Ovary (tissue), 9 donors: ENCODE measurements around the gene DEPDC1B. TPM values are rescaled to one million over a fixed set of nuclear protein-coding genes. Genes with fewer than 3 reads are reported as not detected.

Experiments used
- DNase-seq, 5 donors: peaks; one replicate each; pipeline ENCODE4 v3.0.0-alpha.2; 2019 to 2020
- H3K27ac ChIP-seq, 2 donors: fragments of 200-600 bp; one replicate each; pipeline versions ENCODE4 v1.5.1 to v1.8.0; 2019 to 2022
- H3K27me3 ChIP-seq: fragments of 200-600 bp; one replicate; pipeline ENCODE4 v1.8.0; 2022
- H3K36me3 ChIP-seq: fragments of 200-600 bp; sonication (generic); one replicate; pipeline ENCODE4 v1.5.1; 2019
- H3K4me1 ChIP-seq: one replicate; pipeline ENCODE4 v1.8.1; 2013; ENCODE audit warnings: mild to moderate bottlenecking, moderate library complexity; ENCODE audit not compliant: insufficient read depth
- H3K4me3 ChIP-seq: fragments of 200-600 bp; sonication (generic); one replicate; pipeline ENCODE4 v1.5.1; 2017
- H3K9me3 ChIP-seq, 2 donors: fragments of 200-600 bp in 1 of 2; sonication (generic) in 1 of 2; one replicate each; pipeline versions ENCODE4 v1.5.1 to v1.8.1; 2013 to 2019; ENCODE audit warnings: mild to moderate bottlenecking in 1 of 2, moderate library complexity in 1 of 2
- CTCF ChIP-seq, 3 donors: fragments of 450-650 bp in 2 of 3; fragments of 200-600 bp in 1 of 3; IDR thresholded peaks; one replicate each; pipeline versions ENCODE4 v1.5.1 to v1.8.0; 2016 to 2022; ENCODE audit warnings: antibody characterized with exemption in 3 of 3, mild to moderate bottlenecking in 1 of 3
- EP300 ChIP-seq: sonication (generic); formaldehyde crosslinking; IDR thresholded peaks from one replicate; pipeline ENCODE4 v1.6.1; 2017; ENCODE audit warnings: antibody characterized with exemption
- POLR2A ChIP-seq: fragments of 450-650 bp; IDR thresholded peaks from one replicate; pipeline ENCODE4 v1.6.1; 2017; ENCODE audit warnings: antibody characterized with exemption, mild to moderate bottlenecking, moderate library complexity
- WGBS, 3 donors: extraction: QIAGEN DNeasy Blood & Tissue Kit in 1 of 3; methylation state at CpG; one replicate each; pipeline versions ENCODE4 v1.1.5 to v1.1.7; 2013 to 2017; 5-methylcytosine and 5-hydroxymethylcytosine counted together
- intact Hi-C, 4 donors: fragments of 100-400 bp; cut with DNase I; formaldehyde crosslinking; loops; one replicate each; pipeline versions ENCODE4 v1.11.0 to v1.15.1; 2022 to 2023
- polyA plus RNA-seq, 2 donors: library from polyadenylated mRNA; stranded (reverse); fragments of 200-250 nt in 1 of 2; fragments of 350-450 nt in 1 of 2; fragmentation: Illumina TruSeq in 1 of 2; extraction: RNeasy Lipid Tissue Mini Kit (QIAGEN cat#74804) in 1 of 2; gene quantifications; one replicate each; pipeline ENCODE4 v1.2.3, GENCODE V29; 2013 to 2014
- total RNA-seq, 7 donors: library from RNA; depleted of rRNA in 2 of 7; stranded (reverse); fragments of >200 nt in 2 of 7; fragmentation: NEBNext Ultra II Directional in 3 of 7; extraction: Animal tissue kit (Norgen Biotek cat#: 25700) in 3 of 7; gene quantifications; one replicate each; pipeline versions ENCODE4 v1.1.0 to v1.2.4, GENCODE V29; 2016 to 2023
- donor health status: DM: no; HTN: no; CAD: no; lungs with moderate emphysema.
- donor health status: DM: no; HTN: no; CAD: no.
- donor health status: Bipolar disorder and iron deficiency.
- donor health status: DM: yes; HTN: yes; CAD: no.
- donor health status: DM: no; HTN: no; CAD: no.
- donor health status: DM: yes; HTN: yes; CAD: no.

The DEPDC1B gene
- total and polyA plus RNA-seq, 9 donors: 0.36 to 1.2 (median 0.65) TPM; not detected in 3

GRCh38 chr5:60671899-60672692 is 27.9 kb downstream of the DEPDC1B start:
- H3K4me1 ChIP-seq: no peaks in the 10 kb centered on the region
- H3K4me3 ChIP-seq: no peak overlapping the region
- H3K27ac ChIP-seq: no peak overlapping the region
- intact Hi-C loops: no loop called here
- 96 to 97% (median 97%) methylated on average over 6 of the region's 6 CpGs for WGBS, 3 donors
- no peaks in the 10 kb centered on the region for H3K27me3 ChIP-seq
- no peaks in the 10 kb centered on the region for H3K9me3 ChIP-seq
- no peak for TF ChIP-seq EP300
- TF ChIP-seq CTCF (IDR thresholded peaks at IDR 0.05): no peak
- TF ChIP-seq POLR2A: no peak
- DNase-seq: no peak
- no peaks in the 10 kb centered on the region for H3K36me3 ChIP-seq

- no peaks in the 10 kb centered on the region for H3K4me1 ChIP-seq
- intact Hi-C loops: no loop called here
- H3K27ac ChIP-seq: no peak overlapping the region
- no peaks in the 10 kb centered on the region for H3K9me3 ChIP-seq
- no peak for DNase-seq
- WGBS, 3 donors: 84 to 96% (median 84%) methylated on average over 2 of the region's 2 CpGs
- H3K36me3 ChIP-seq: no peaks in the 10 kb centered on the region
- H3K4me3 ChIP-seq: no peak overlapping the region
- no peak for TF ChIP-seq EP300
- H3K27me3 ChIP-seq: no peaks in the 10 kb centered on the region
Observed at GRCh38 chr5:60670749-60671148, 29.2 kb downstream of the DEPDC1B start.

- Histone ChIP-seq H3K27ac (no peak overlapping the region), H3K36me3 (no peaks in the 10 kb centered on the region), H3K4me3 (no peak overlapping the region), H3K9me3 (no peaks in the 10 kb centered on the region), H3K27me3 (no peaks in the 10 kb centered on the region), H3K4me1 (no peaks in the 10 kb centered on the region)
- intact Hi-C loops: loop anchor here in 1 of 4 donors (5.0 kb wide), 1 partner anchor 856 kb away; no protein-coding TSS in a partner anchor
- no peak for DNase-seq
- TF ChIP-seq CTCF (IDR thresholded peaks at IDR 0.05) (no peak), POLR2A (no peak)
Observed at GRCh38 chr5:60668686-60669304, 31.2 kb downstream of the DEPDC1B start.

- Histone ChIP-seq H3K36me3 (no peaks in the 10 kb centered on the region), H3K9me3 (no peaks in the 10 kb centered on the region), H3K4me1 (no peaks in the 10 kb centered on the region), H3K27ac (no peak overlapping the region), H3K4me3 (no peak overlapping the region), H3K27me3 (no peaks in the 10 kb centered on the region)
- WGBS, 3 donors: 82 to 90% (median 86%) methylated on average over 3 of the region's 3 CpGs
- intact Hi-C loops: no loop called here
- no peak for TF ChIP-seq CTCF (IDR thresholded peaks at IDR 0.05)
- TF ChIP-seq POLR2A: no peak
- no peak for TF ChIP-seq EP300
- DNase-seq: no peak
Observed at GRCh38 chr5:60651872-60652620, 47.9 kb downstream of the DEPDC1B start.
